ENCODE data around the gene POGK.
"Not testable (repeated sequence)": the region's sequence is repeated elsewhere in the genome, so short reads cannot be mapped to it uniquely, and the experiment has no call there.

Gene POGK

DNA sequence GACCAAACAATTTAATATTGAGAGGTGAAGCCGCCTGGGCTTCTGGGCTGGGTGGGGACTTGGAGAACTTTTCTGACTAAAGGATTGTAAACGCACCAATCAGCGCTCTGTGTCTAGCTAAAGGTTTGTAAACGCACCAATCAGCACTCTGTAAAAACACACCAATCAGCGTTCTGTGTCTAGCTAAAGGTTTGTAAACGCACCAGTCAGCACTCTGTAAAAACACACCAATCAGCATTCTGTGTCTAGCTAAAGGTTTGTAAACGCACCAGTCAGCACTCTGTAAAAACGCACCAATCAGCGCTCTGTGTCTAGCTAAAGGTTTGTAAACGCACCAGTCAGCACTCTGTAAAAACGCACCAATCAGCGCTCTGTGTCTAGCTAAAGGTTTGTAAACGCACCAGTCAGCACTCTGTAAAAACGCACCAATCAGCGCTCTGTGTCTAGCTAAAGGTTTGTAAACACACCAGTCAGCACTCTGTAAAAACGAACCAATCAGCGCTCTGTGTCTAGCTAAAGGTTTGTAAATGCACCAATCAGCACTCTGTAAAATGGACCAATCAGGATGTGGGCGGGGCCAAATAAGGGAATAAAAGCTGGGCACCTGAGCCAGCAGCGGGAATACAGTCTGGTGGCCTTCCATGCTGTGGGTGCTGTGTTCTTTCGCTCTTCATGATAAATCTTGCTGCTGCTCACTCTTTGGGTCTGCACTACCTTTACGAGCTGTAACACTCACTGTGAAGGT, 39.1 kb downstream of the POGK start:
- H3K36me3 ChIP-seq (ENCODE audit: control insufficient read depth in 1 of 2, insufficient read depth in 2 of 2, low read length in 2 of 2); H3K4me3 ChIP-seq (ENCODE audit: low read depth in 1 of 2, low read length in 2 of 2); H3K9me3 ChIP-seq (ENCODE audit: control insufficient read depth in 1 of 2, low read length in 2 of 2); H3K27ac ChIP-seq (ENCODE audit: low read length); H3K27me3 ChIP-seq (ENCODE audit: low read depth, low read length): not testable (repeated sequence)
- H3K4me1 ChIP-seq (ENCODE audit: control insufficient read depth in 1 of 2, insufficient read depth in 2 of 2, low read length in 2 of 2): peaks cover 5 to 15% of the 10 kb centered on the region in 2 donors

DNA sequence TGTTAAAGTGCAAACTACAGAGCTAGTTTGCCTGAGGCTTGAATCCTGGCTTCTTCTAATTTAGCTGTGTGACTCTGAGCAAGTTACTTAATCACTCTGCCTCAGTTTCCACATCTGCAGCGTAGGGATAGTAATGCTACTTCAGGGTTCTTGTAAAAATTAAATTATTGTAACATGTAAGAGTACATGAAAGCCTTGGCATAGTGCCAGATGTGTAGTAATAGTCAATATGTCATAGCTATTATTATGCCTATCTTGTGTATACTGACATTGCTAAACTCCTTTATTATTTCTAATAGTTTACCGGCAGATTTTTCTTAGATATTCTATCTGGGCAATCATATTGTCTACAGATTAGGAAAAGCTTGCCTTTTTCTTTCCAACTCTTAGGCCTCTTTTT, 43.6 kb downstream of the POGK start:
- peaks cover 16% of the 10 kb centered on the region for H3K27me3 ChIP-seq (ENCODE audit: low read depth, low read length)
- no peaks in the 10 kb centered on the region for H3K9me3 ChIP-seq (ENCODE audit: control insufficient read depth in 1 of 2, low read length in 2 of 2)
- H3K4me3 ChIP-seq (ENCODE audit: low read depth in 1 of 2, low read length in 2 of 2): no peak overlapping the region
- H3K4me1 ChIP-seq (ENCODE audit: control insufficient read depth in 1 of 2, insufficient read depth in 2 of 2, low read length in 2 of 2): peaks cover 0 to 6% of the 10 kb centered on the region in 2 donors
- H3K27ac ChIP-seq (ENCODE audit: low read length): no peak overlapping the region
- H3K36me3 ChIP-seq (ENCODE audit: control insufficient read depth in 1 of 2, insufficient read depth in 2 of 2, low read length in 2 of 2): no peaks in the 10 kb centered on the region

DNA sequence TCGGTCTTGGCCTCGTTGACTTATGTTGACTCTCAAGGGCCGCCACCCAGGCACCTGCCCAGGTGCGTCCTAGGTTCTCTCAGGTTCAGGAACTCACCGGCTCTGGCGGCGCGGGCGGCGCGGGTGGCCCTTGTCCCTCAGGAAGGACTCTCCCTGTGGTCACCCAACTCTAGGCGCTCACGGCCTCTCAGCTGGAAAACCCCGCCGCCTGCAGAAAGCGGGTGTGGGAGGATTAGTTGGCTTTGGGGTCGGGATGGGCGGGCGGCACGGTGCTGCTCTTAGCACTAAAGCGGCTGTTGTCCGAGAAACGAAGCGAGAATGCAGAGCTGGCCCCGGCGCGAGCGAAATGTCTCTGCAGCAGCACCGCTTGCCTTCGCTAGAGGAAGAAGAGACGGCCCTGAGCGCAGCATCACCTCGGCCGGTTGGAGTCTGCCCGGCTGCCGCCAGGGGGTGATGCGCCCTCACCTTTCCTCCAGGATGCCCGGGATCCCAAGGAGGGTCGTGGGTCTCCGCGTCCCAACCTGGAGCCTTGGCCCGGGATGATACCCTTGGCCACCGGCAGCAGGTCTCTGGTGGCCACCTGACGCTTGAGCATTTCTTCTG, 44.9 kb downstream of the POGK start:
- no peaks in the 10 kb centered on the region for H3K9me3 ChIP-seq (ENCODE audit: control insufficient read depth in 1 of 2, low read length in 2 of 2)
- H3K27me3 ChIP-seq (ENCODE audit: low read depth, low read length): peaks cover 16% of the 10 kb centered on the region
- peak overlapping the region in 1 of 2 donors; percentile 20 for H3K4me3 ChIP-seq (ENCODE audit: low read depth in 1 of 2, low read length in 2 of 2)
- peaks cover 0 to 6% of the 10 kb centered on the region in 2 donors for H3K4me1 ChIP-seq (ENCODE audit: control insufficient read depth in 1 of 2, insufficient read depth in 2 of 2, low read length in 2 of 2)
- H3K36me3 ChIP-seq (ENCODE audit: control insufficient read depth in 1 of 2, insufficient read depth in 2 of 2, low read length in 2 of 2): no peaks in the 10 kb centered on the region
- no peak overlapping the region for H3K27ac ChIP-seq (ENCODE audit: low read length)

DNA sequence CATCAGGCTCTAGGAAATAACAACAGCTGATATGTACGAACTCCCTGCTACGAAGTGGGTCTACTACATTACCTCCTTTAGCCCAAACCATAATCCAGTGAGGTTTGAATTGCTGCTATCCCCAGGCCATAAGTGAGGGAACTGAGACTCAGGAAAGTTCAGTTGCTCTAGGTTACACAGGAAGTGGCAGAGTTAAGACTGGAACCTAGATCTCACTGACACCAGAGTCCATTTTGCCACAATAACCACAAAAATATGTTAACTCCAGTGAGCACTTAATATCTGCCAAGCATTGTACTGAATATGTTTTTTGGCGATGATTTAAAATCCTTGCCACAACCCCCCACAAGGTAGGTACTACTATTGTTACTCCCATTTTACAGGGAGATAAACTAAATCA, 45.7 kb downstream of the POGK start:
- peaks cover 16% of the 10 kb centered on the region for H3K27me3 ChIP-seq (ENCODE audit: low read depth, low read length)
- no peak overlapping the region for H3K27ac ChIP-seq (ENCODE audit: low read length)
- no peak overlapping the region for H3K4me3 ChIP-seq (ENCODE audit: low read depth in 1 of 2, low read length in 2 of 2)
- peaks cover 0 to 6% of the 10 kb centered on the region in 2 donors for H3K4me1 ChIP-seq (ENCODE audit: control insufficient read depth in 1 of 2, insufficient read depth in 2 of 2, low read length in 2 of 2)
- H3K36me3 ChIP-seq (ENCODE audit: control insufficient read depth in 1 of 2, insufficient read depth in 2 of 2, low read length in 2 of 2): no peaks in the 10 kb centered on the region
- no peaks in the 10 kb centered on the region for H3K9me3 ChIP-seq (ENCODE audit: control insufficient read depth in 1 of 2, low read length in 2 of 2)

DNA sequence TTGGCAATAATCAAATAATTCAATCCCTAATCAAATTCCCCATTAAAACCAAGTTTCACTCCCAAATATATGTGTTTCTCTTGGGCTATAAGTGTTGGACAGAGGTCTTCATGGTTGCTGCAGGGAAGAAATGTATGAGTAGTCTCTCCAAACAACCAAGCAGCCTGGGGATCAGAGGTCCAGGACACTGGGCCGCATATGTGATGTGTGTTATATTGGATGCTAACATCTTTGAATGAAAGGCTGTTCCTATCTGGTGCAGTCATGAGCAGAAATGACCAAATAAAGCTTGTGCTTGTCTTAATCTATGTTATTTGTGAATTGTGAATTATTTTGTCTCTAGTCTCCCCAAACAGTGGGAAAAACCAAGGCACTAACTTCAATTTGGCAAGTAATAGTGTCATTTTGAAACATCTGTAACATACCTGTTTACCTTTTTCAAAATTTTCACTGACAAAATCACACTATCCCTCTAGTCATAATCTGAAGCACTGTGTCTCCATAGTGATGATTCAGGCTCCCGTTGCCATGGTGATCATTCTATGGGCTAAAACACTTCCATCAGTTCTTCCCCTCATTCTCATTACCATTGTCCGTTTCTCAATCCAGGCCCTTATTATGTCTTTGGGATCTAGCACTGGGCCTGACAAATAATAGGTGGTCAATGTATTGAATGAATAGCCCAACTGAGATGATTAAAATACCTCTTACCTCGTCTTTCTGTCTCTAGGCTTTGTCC, 49.3 kb downstream of the POGK start:
- Histone ChIP-seq H3K27me3 (ENCODE audit: low read depth, low read length) (peaks cover 14% of the 10 kb centered on the region), H3K27ac (ENCODE audit: low read length) (no peak overlapping the region), H3K9me3 (ENCODE audit: control insufficient read depth in 1 of 2, low read length in 2 of 2) (no peaks in the 10 kb centered on the region), H3K4me3 (ENCODE audit: low read depth in 1 of 2, low read length in 2 of 2) (no peak overlapping the region), H3K4me1 (ENCODE audit: control insufficient read depth in 1 of 2, insufficient read depth in 2 of 2, low read length in 2 of 2) (peaks cover 0 to 6% of the 10 kb centered on the region in 2 donors), H3K36me3 (ENCODE audit: control insufficient read depth in 1 of 2, insufficient read depth in 2 of 2, low read length in 2 of 2) (no peaks in the 10 kb centered on the region)

DNA sequence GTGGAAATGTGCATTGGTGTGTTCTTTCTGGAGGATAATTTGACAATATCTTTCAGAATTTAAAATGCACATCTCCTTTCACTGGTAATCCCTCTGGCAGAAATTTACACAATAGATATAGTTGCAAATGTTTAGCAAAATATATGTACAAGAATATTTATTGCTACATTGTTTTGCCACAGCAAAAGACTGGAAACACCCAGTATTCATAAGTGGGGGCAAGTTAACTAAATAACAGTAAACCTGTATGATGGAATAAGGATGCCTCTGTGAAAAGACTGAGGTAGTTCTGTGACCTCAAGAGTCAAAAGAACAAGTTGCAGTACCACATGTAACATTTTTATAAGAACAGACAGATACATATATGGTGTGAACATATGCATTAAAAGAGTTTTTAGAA, 50.5 kb downstream of the POGK start:
- H3K27me3 ChIP-seq (ENCODE audit: low read depth, low read length): peaks cover 3% of the 10 kb centered on the region

DNA sequence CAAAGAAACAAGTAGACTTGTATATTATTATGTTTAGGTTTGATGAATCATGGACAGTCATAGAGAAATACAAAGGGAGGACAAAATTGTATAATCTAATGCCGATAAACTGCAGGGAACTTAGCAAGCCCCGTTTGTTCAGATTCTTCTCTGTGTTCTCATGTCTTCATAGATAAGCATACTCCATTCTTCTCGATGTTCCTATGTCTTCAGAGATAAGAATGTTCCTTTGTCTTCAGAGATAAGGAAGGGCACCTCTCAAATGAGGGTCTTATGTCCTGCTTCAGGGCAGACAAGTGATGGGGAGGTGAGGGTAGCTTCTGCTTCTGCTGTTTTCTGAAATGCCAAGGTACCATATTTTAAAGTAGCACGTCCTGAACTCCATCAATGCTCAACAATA, 56.5 kb downstream of the POGK start:
- peaks cover 0 to 3% of the 10 kb centered on the region in 2 donors for H3K9me3 ChIP-seq (ENCODE audit: control insufficient read depth in 1 of 2, low read length in 2 of 2)
- peaks cover 0 to under 1% of the 10 kb centered on the region in 2 donors for H3K4me1 ChIP-seq (ENCODE audit: control insufficient read depth in 1 of 2, insufficient read depth in 2 of 2, low read length in 2 of 2)
- no peak overlapping the region for H3K27ac ChIP-seq (ENCODE audit: low read length)
- no peak overlapping the region for H3K4me3 ChIP-seq (ENCODE audit: low read depth in 1 of 2, low read length in 2 of 2)
- no peaks in the 10 kb centered on the region for H3K27me3 ChIP-seq (ENCODE audit: low read depth, low read length)
- H3K36me3 ChIP-seq (ENCODE audit: control insufficient read depth in 1 of 2, insufficient read depth in 2 of 2, low read length in 2 of 2): no peaks in the 10 kb centered on the region

More for the DNA sequence above, 50.5 kb downstream of the POGK start:
- H3K9me3 ChIP-seq (ENCODE audit: control insufficient read depth in 1 of 2, low read length in 2 of 2): no peaks in the 10 kb centered on the region
- no peaks in the 10 kb centered on the region for H3K4me1 ChIP-seq (ENCODE audit: control insufficient read depth in 1 of 2, insufficient read depth in 2 of 2, low read length in 2 of 2)
- no peak overlapping the region for H3K4me3 ChIP-seq (ENCODE audit: low read depth in 1 of 2, low read length in 2 of 2)
- H3K36me3 ChIP-seq (ENCODE audit: control insufficient read depth in 1 of 2, insufficient read depth in 2 of 2, low read length in 2 of 2): no peaks in the 10 kb centered on the region
- H3K27ac ChIP-seq (ENCODE audit: low read length): no peak overlapping the region

DNA sequence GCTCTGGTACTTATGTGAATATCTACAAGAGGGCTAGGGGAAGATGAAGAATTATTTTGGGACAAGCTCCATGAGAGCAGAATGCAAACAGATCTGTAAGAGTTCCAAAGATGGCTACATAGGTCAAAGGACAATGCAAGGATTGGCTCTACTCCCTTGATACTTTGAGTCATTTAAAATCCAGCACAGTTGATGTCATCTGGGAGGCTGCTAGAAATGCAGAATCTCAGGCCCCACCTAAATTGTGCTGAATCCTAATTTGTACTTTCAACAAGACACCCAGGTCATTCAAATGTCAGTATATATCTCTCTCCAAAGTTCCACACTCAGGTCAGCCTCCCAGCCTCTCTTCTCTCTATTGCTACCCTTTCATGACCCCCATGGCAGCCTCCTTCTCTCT, 60.5 kb downstream of the POGK start:
- no peaks in the 10 kb centered on the region for H3K27me3 ChIP-seq (ENCODE audit: low read depth, low read length)
- no peak overlapping the region for H3K27ac ChIP-seq (ENCODE audit: low read length)
- no peaks in the 10 kb centered on the region for H3K36me3 ChIP-seq (ENCODE audit: control insufficient read depth in 1 of 2, insufficient read depth in 2 of 2, low read length in 2 of 2)
- no peak overlapping the region for H3K4me3 ChIP-seq (ENCODE audit: low read depth in 1 of 2, low read length in 2 of 2)
- peaks cover 0 to 7% of the 10 kb centered on the region in 2 donors for H3K4me1 ChIP-seq (ENCODE audit: control insufficient read depth in 1 of 2, insufficient read depth in 2 of 2, low read length in 2 of 2)
- peaks cover 0 to 3% of the 10 kb centered on the region in 2 donors for H3K9me3 ChIP-seq (ENCODE audit: control insufficient read depth in 1 of 2, low read length in 2 of 2)

DNA sequence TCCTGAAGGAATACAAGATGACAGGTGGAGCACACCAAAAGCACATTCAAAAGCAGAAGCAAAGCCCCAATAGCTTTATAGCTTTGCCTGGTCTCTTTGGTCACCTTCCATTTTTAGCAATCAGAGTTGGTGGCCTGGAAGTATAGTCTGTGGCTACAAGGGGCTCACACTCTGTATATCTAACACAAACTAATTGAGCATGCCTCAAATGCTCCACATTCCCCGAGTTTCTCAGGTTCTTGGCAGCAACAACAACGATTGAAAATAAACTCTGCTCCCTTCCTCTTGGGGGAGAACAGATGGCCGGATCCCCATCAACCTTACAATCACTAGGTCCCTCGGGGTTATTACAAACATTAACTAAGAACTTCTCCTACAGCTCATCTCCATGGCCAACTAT, 61.7 kb downstream of the POGK start:
- no peak overlapping the region for H3K27ac ChIP-seq (ENCODE audit: low read length)

DNA sequence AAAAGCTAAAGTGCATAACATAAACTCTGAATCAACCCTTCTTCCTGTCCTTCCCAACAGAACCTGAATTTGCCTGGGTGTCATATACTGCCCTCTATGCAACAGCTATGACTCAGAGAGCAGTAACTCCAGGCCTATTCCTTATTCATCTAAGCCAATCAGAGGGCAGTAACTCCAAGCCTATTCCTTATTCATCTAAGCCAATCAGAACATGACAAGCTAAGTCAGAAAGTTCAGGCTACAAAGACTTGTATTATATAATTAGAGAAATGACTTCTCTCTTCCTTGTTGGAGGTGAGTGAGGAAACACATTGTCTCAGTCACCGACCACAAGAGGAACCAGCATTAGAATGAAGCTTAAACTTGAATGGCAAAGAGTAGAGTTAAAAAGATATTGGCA, 63.0 kb downstream of the POGK start:
- H3K36me3 ChIP-seq (ENCODE audit: control insufficient read depth in 1 of 2, insufficient read depth in 2 of 2, low read length in 2 of 2): no peaks in the 10 kb centered on the region
- peaks cover 0 to 3% of the 10 kb centered on the region in 2 donors for H3K9me3 ChIP-seq (ENCODE audit: control insufficient read depth in 1 of 2, low read length in 2 of 2)
- no peak overlapping the region for H3K27ac ChIP-seq (ENCODE audit: low read length)
- H3K4me1 ChIP-seq (ENCODE audit: control insufficient read depth in 1 of 2, insufficient read depth in 2 of 2, low read length in 2 of 2): peaks cover 0 to 7% of the 10 kb centered on the region in 2 donors
- H3K27me3 ChIP-seq (ENCODE audit: low read depth, low read length): no peaks in the 10 kb centered on the region
- H3K4me3 ChIP-seq (ENCODE audit: low read depth in 1 of 2, low read length in 2 of 2): no peak overlapping the region

More for the DNA sequence above, 61.7 kb downstream of the POGK start:
- Histone ChIP-seq H3K36me3 (ENCODE audit: control insufficient read depth in 1 of 2, insufficient read depth in 2 of 2, low read length in 2 of 2) (no peaks in the 10 kb centered on the region), H3K4me3 (ENCODE audit: low read depth in 1 of 2, low read length in 2 of 2) (no peak overlapping the region), H3K4me1 (ENCODE audit: control insufficient read depth in 1 of 2, insufficient read depth in 2 of 2, low read length in 2 of 2) (peaks cover 0 to 7% of the 10 kb centered on the region in 2 donors), H3K9me3 (ENCODE audit: control insufficient read depth in 1 of 2, low read length in 2 of 2) (peaks cover 0 to 3% of the 10 kb centered on the region in 2 donors), H3K27me3 (ENCODE audit: low read depth, low read length) (no peaks in the 10 kb centered on the region)

DNA sequence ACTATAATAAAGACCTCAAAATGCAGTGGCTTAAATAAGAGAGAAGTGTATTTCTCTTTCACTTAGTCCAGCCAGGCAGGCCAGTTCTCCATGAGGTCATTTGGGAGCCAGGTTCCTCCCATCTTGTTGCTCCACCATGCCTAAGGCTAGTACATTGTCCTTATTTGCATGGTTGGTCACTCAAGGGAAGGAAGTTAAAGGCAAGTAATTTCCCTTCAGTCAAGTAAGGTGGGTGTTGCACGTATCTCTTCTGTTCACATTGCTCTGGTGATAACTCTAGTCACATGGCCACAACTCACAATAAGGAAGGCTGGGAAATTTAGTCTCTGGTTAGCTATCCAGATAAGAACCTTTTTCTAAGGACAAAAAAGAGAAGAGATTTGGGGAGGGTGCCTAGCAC, 64.0 kb downstream of the POGK start:
- Histone ChIP-seq H3K27ac (ENCODE audit: low read length) (no peak overlapping the region), H3K4me3 (ENCODE audit: low read depth in 1 of 2, low read length in 2 of 2) (no peak overlapping the region), H3K36me3 (ENCODE audit: control insufficient read depth in 1 of 2, insufficient read depth in 2 of 2, low read length in 2 of 2) (no peaks in the 10 kb centered on the region), H3K4me1 (ENCODE audit: control insufficient read depth in 1 of 2, insufficient read depth in 2 of 2, low read length in 2 of 2) (peaks cover 0 to 7% of the 10 kb centered on the region in 2 donors), H3K27me3 (ENCODE audit: low read depth, low read length) (no peaks in the 10 kb centered on the region), H3K9me3 (ENCODE audit: control insufficient read depth in 1 of 2, low read length in 2 of 2) (no peaks in the 10 kb centered on the region)
